Testis (tissue), 2 donors: Measurements from ENCODE around the gene ABCG8.

Experiments used
- POLR2A ChIP-seq: fragments of 450-650 bp; IDR thresholded peaks from one replicate; pipeline ENCODE4 v1.6.1; 2017; ENCODE audit warnings: antibody characterized with exemption, mild to moderate bottlenecking, moderate library complexity
- TF ChIP-seq, protein P1 (sequence below), 3 experiments: fragments of 450-650 bp in 2 of 3; fragments of 200-600 bp in 1 of 3; sonication (generic) in 1 of 3; IDR thresholded peaks; one replicate each; pipeline ENCODE4 v1.5.1; 2016 to 2019; ENCODE audit warnings: antibody characterized with exemption in 3 of 3, mild to moderate bottlenecking in 2 of 3, moderate library complexity in 1 of 3

DNA sequence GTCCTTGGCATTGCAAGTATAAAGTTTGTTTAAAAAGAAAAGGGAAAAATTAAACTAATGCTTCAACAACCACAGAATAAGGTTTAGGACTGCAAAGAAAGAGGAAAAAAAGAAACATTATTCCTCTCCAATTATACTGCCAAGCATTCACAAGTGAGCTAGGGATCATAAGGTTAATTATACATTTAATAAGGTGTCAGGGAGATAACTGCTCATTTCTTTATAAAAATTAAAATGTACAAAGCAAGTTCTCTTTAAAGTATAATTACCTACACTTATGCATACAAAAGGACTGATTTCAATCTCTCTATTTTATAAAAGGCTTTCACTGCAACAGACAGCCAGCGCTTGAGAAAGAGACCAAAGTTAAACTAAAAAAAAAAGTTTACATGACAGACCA, 58.1 kb downstream of the ABCG8 start:
- TF ChIP-seq, protein P1, sequence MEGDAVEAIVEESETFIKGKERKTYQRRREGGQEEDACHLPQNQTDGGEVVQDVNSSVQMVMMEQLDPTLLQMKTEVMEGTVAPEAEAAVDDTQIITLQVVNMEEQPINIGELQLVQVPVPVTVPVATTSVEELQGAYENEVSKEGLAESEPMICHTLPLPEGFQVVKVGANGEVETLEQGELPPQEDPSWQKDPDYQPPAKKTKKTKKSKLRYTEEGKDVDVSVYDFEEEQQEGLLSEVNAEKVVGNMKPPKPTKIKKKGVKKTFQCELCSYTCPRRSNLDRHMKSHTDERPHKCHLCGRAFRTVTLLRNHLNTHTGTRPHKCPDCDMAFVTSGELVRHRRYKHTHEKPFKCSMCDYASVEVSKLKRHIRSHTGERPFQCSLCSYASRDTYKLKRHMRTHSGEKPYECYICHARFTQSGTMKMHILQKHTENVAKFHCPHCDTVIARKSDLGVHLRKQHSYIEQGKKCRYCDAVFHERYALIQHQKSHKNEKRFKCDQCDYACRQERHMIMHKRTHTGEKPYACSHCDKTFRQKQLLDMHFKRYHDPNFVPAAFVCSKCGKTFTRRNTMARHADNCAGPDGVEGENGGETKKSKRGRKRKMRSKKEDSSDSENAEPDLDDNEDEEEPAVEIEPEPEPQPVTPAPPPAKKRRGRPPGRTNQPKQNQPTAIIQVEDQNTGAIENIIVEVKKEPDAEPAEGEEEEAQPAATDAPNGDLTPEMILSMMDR (IDR thresholded peaks at IDR 0.05) = no peak
- no peak for TF ChIP-seq POLR2A
